COLO668 (cell line): ENCODE results near the gene NDUFA13.

Source experiments
- DNase-seq: peaks from one replicate; lab custom pipeline; 2025; ENCODE audit not compliant: unreplicated experiment; lab: John Stamatoyannopoulos, UW

Gene NDUFA13

GRCh38 chr19:19488875-19489690 is 26.9 kb upstream of the NDUFA13 start:
- DNase-seq = peak; percentile 25

GRCh38 chr19:19489804-19490204 is 26.2 kb upstream of the NDUFA13 start:
- DNase-seq = no peak

- DNase-seq = peak; percentile 59
Observed at GRCh38 chr19:19490214-19490968, 25.6 kb upstream of the NDUFA13 start.

- no peak for DNase-seq
Observed at GRCh38 chr19:19491321-19492025, 24.6 kb upstream of the NDUFA13 start.

GRCh38 chr19:19492026-19492610 is 23.9 kb upstream of the NDUFA13 start:
- no peak for DNase-seq

- no peak for DNase-seq
Observed at GRCh38 chr19:19493841-19494546, 22.0 kb upstream of the NDUFA13 start.

GRCh38 chr19:19495614-19496603 is 20.1 kb upstream of the NDUFA13 start:
- no peak for DNase-seq

GRCh38 chr19:19498255-19498991 is 17.6 kb upstream of the NDUFA13 start:
- DNase-seq = no peak

- no peak for DNase-seq
Observed at GRCh38 chr19:19499272-19499995, 16.6 kb upstream of the NDUFA13 start.

GRCh38 chr19:19500975-19501644 is 14.9 kb upstream of the NDUFA13 start:
- no peak for DNase-seq

- no peak for DNase-seq
Observed at GRCh38 chr19:19501798-19502197, 14.2 kb upstream of the NDUFA13 start.

GRCh38 chr19:19502281-19502680 is 13.7 kb upstream of the NDUFA13 start:
- DNase-seq = no peak

GRCh38 chr19:19502808-19503602 is 13.0 kb upstream of the NDUFA13 start:
- DNase-seq = no peak

GRCh38 chr19:19504754-19505668 is 11.0 kb upstream of the NDUFA13 start:
- no peak for DNase-seq

GRCh38 chr19:19505669-19506326 is 10.2 kb upstream of the NDUFA13 start:
- no peak for DNase-seq
